ENCODE measurements around the gene RNU1-2. TPM values are rescaled to one million over a fixed set of nuclear protein-coding genes. Genes with fewer than 3 reads are reported as not detected.

RNU1-2 gene
- under 0.01 TPM in 2 replicates for total RNA-seq

GRCh38 chr1:16895598-16896315, at the start of gene RNU1-2:
RNU1-2 (plus strand) TSS chr1:16895980.

GRCh38 chr1:16921391-16922185, 25.8 kb downstream of the RNU1-2 start, which contains the start of gene CROCC:
CROCC (plus strand) TSS chr1:16921931; CDS start chr1:16922019, 88 bp downstream.

Other genes starting within 250 kb of the RNU1-2 start
- gene RNU1-3, start 229.0 kb upstream of the RNU1-2 start, total RNA-seq, result under 0.01 TPM in 2 replicates
- gene RNU1-4, start 155.5 kb upstream of the RNU1-2 start, total RNA-seq, result under 0.01 TPM in 2 replicates
- gene CROCC, start 26.0 kb downstream of the RNU1-2 start, total RNA-seq, result 16.6 and 38.8 TPM in 2 replicates
- gene MFAP2, start 84.6 kb downstream of the RNU1-2 start, total RNA-seq, result 53.0 and 53.1 TPM in 2 replicates
- gene ATP13A2, start 115.9 kb downstream of the RNU1-2 start, total RNA-seq, result 91.7 and 98.5 TPM in 2 replicates
- gene SDHB, start 158.1 kb downstream of the RNU1-2 start, total RNA-seq, result 140 and 178 TPM in 2 replicates
- 3.7 and 3.9 TPM in 2 replicates for gene PADI2, start 223.5 kb downstream of the RNU1-2 start, total RNA-seq

Data from airway epithelial cell (primary cell).